ENCODE results near the gene CBX5. TPM values are rescaled to one million over a fixed set of nuclear protein-coding genes. Genes with fewer than 3 reads are reported as not detected.

The CBX5 gene
- total and polyA plus RNA-seq, 9 of the 15 experiments (the other 6 are each of a cell fraction or from before 2014, with no cell fraction given): 32.6 to 102 (median 59.2) TPM

DNA sequence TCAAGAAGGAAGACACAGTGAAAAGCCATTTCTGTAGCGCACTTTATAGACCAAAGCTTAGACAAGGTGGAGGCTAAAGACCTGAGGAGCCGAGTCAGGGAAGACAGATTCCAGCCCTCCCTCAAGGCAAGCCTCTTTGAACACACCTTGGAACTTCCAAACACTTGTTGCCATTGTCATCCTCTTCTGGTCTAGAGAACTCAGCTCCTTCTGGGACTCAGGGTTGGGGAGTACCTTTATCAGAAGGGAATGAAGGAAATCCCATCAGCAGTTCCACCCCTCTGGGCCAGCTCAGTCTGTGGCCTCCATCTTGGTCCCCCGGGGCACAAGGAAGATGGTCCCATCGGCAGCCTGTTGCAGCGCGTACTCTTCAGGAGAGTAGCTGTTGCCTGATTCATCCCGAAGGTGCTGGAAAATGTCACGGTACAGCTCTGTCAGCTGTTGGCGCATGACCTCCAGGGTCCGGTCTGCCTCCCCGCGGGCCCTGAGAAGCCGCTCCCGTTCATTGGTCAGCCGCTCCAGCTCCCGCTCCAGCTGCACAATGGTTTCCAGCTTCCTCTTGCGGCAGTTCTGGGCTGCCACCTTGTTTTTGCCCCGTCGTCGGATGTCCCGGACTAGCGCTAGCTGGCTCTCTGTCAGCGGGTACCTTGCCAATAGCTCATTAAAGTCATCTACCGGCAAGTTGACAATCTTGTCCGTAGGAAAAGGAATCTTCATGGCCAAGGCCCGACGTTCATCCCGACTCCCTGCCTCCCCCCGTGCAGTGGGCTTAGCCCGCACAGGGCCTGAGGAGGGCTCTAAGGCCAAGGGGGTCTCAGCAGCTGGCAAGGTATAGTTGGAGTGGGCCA is 12.4 kb upstream of the CBX5 start (continued):
- TF ChIP-seq ZNF232 (CRISPR knock-in tag; IDR thresholded peaks at IDR 0.05) (no peak), POLR3G (IDR thresholded peaks at IDR 0.05; ENCODE audit: extremely low read depth, insufficient read length, insufficient replicate concordance) (no peak), ZKSCAN1 (IDR thresholded peaks at IDR 0.05; ENCODE audit: low read depth, low read length) (no peak), PTRF (tag; IDR thresholded peaks at IDR 0.05) (no peak), ZNF77 (CRISPR knock-in tag; IDR thresholded peaks at IDR 0.05) (no peak), MEF2A (IDR thresholded peaks at IDR 0.05; ENCODE audit: control insufficient read depth, low read depth, low read length) (no peak), SPI1 (IDR thresholded peaks at IDR 0.05; ENCODE audit: borderline replicate concordance, low read depth, low read length) (0 out of 2 replicates have a peak, but pooled peaks have one; percentile 1), FOXK1 (CRISPR knock-in tag; IDR thresholded peaks at IDR 0.05; ENCODE audit: borderline replicate concordance) (0 out of 2 replicates have a peak, but pooled peaks have one; percentile 16), CREB1 (IDR thresholded peaks at IDR 0.05) (no peak), CREB1 (CRISPR knock-in tag; IDR thresholded peaks at IDR 0.05) (no peak), CC2D1A (IDR thresholded peaks at IDR 0.05) (no peak), BRF1 (IDR thresholded peaks at IDR 0.05; ENCODE audit: borderline replicate concordance, extremely low read depth, insufficient read length) (no peak), NR4A1 (CRISPR knock-in tag; IDR thresholded peaks at IDR 0.05) (no peak), NR4A1 (tag; IDR thresholded peaks at IDR 0.05) (no peak; the same call in 1 of the 2 replicates), BRCA1 (IDR thresholded peaks at IDR 0.05) (no peak), BRCA1 (CRISPR knock-in tag; IDR thresholded peaks at IDR 0.05) (no peak), TEAD2 (tag; IDR thresholded peaks at IDR 0.05) (no peak), SMARCE1 (IDR thresholded peaks at IDR 0.05) (no peak), TAF9B (IDR thresholded peaks at IDR 0.05; ENCODE audit: partially characterized antibody) (no peak)
- TF ChIP-seq, protein P1, sequence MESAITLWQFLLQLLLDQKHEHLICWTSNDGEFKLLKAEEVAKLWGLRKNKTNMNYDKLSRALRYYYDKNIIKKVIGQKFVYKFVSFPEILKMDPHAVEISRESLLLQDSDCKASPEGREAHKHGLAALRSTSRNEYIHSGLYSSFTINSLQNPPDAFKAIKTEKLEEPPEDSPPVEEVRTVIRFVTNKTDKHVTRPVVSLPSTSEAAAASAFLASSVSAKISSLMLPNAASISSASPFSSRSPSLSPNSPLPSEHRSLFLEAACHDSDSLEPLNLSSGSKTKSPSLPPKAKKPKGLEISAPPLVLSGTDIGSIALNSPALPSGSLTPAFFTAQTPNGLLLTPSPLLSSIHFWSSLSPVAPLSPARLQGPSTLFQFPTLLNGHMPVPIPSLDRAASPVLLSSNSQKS (CRISPR knock-in tag; IDR thresholded peaks at IDR 0.05): no peak
- TF ChIP-seq, protein P2, sequence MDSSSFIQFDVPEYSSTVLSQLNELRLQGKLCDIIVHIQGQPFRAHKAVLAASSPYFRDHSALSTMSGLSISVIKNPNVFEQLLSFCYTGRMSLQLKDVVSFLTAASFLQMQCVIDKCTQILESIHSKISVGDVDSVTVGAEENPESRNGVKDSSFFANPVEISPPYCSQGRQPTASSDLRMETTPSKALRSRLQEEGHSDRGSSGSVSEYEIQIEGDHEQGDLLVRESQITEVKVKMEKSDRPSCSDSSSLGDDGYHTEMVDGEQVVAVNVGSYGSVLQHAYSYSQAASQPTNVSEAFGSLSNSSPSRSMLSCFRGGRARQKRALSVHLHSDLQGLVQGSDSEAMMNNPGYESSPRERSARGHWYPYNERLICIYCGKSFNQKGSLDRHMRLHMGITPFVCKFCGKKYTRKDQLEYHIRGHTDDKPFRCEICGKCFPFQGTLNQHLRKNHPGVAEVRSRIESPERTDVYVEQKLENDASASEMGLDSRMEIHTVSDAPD (CRISPR knock-in tag; IDR thresholded peaks at IDR 0.05): no peak
- TF ChIP-seq, protein P3, sequence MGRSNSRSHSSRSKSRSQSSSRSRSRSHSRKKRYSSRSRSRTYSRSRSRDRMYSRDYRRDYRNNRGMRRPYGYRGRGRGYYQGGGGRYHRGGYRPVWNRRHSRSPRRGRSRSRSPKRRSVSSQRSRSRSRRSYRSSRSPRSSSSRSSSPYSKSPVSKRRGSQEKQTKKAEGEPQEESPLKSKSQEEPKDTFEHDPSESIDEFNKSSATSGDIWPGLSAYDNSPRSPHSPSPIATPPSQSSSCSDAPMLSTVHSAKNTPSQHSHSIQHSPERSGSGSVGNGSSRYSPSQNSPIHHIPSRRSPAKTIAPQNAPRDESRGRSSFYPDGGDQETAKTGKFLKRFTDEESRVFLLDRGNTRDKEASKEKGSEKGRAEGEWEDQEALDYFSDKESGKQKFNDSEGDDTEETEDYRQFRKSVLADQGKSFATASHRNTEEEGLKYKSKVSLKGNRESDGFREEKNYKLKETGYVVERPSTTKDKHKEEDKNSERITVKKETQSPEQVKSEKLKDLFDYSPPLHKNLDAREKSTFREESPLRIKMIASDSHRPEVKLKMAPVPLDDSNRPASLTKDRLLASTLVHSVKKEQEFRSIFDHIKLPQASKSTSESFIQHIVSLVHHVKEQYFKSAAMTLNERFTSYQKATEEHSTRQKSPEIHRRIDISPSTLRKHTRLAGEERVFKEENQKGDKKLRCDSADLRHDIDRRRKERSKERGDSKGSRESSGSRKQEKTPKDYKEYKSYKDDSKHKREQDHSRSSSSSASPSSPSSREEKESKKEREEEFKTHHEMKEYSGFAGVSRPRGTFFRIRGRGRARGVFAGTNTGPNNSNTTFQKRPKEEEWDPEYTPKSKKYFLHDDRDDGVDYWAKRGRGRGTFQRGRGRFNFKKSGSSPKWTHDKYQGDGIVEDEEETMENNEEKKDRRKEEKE (IDR thresholded peaks at IDR 0.05; ENCODE audit: borderline replicate concordance in 1 of 2, control insufficient read depth in 1 of 2, low read depth in 2 of 2, low read length in 1 of 2): no peak
- TF ChIP-seq, protein P4, sequence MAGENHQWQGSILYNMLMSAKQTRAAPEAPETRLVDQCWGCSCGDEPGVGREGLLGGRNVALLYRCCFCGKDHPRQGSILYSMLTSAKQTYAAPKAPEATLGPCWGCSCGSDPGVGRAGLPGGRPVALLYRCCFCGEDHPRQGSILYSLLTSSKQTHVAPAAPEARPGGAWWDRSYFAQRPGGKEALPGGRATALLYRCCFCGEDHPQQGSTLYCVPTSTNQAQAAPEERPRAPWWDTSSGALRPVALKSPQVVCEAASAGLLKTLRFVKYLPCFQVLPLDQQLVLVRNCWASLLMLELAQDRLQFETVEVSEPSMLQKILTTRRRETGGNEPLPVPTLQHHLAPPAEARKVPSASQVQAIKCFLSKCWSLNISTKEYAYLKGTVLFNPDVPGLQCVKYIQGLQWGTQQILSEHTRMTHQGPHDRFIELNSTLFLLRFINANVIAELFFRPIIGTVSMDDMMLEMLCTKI (IDR thresholded peaks at IDR 0.05; ENCODE audit: partially characterized antibody): no peak
